ENCODE data around the gene ECI2. TPM values are rescaled to one million over a fixed set of nuclear protein-coding genes. Genes with fewer than 3 reads are reported as not detected.

ECI2 gene
- total RNA-seq, 1 donor from 2014 or later = 151 TPM

- intact Hi-C loops (cut with DNase I) = no loop called here
- ATAC-seq (ENCODE audit: poor library complexity) = no peak
- DNase-seq = no peak
These were observed 18.2 kb upstream of the ECI2 start for GRCh38 chr6:4153514-4153985.

- ATAC-seq (ENCODE audit: poor library complexity) (no peak), DNase-seq (no peak)
- intact Hi-C loops (cut with DNase I) = no loop called here
These were observed 9.7 kb upstream of the ECI2 start for GRCh38 chr6:4145083-4145482.

- intact Hi-C loops (cut with DNase I) = no loop called here
- no peak for DNase-seq
These were observed 3.9 kb upstream of the ECI2 start for GRCh38 chr6:4139272-4139671.

GRCh38 chr6:4138186-4138585, 2.8 kb upstream of the ECI2 start:
- ATAC-seq (ENCODE audit: poor library complexity) (no peak), DNase-seq (no peak)
- intact Hi-C loops (cut with DNase I) = no loop called here

More at GRCh38 chr6:4139272-4139671, 3.9 kb upstream of the ECI2 start:
- ATAC-seq (ENCODE audit: poor library complexity) = no peak

- intact Hi-C loops (cut with DNase I) = no loop called here
- ATAC-seq (ENCODE audit: poor library complexity) = no peak
- no peak for DNase-seq
These were observed 1.0 kb upstream of the ECI2 start for GRCh38 chr6:4136354-4136831.

GRCh38 chr6:4135665-4136353, 434 bp upstream of the ECI2 start:
- intact Hi-C loops (cut with DNase I) = no loop called here
- DNase-seq (peak; percentile 99), ATAC-seq (ENCODE audit: poor library complexity) (peak; percentile 96)

- ATAC-seq (ENCODE audit: poor library complexity) = no peak
- peak; percentile 50 for DNase-seq
- intact Hi-C loops (cut with DNase I) = no loop called here
These were observed 1.2 kb downstream of the ECI2 start for GRCh38 chr6:4133941-4134838.

- no peak for ATAC-seq (ENCODE audit: poor library complexity)
- intact Hi-C loops (cut with DNase I) = no loop called here
- DNase-seq = no peak
These were observed 4.9 kb downstream of the ECI2 start for GRCh38 chr6:4130357-4130987.

- intact Hi-C loops (cut with DNase I) = loop anchor here (10.0 kb wide), 1 partner anchor 65 kb away; no protein-coding TSS in a partner anchor
These were observed 5.9 kb downstream of the ECI2 start for GRCh38 chr6:4129446-4129845.

GRCh38 chr6:4128748-4129147, 6.6 kb downstream of the ECI2 start:
- intact Hi-C loops (cut with DNase I) = loop anchor here (10.0 kb wide), 1 partner anchor 64 kb away; no protein-coding TSS in a partner anchor
- DNase-seq (no peak), ATAC-seq (ENCODE audit: poor library complexity) (no peak)

More at GRCh38 chr6:4129446-4129845, 5.9 kb downstream of the ECI2 start:
- DNase-seq (no peak), ATAC-seq (ENCODE audit: poor library complexity) (no peak)

GRCh38 chr6:4128072-4128471, 7.3 kb downstream of the ECI2 start:
- no peak for ATAC-seq (ENCODE audit: poor library complexity)
- intact Hi-C loops (cut with DNase I) = loop anchor here (10.0 kb wide), 1 partner anchor 63 kb away; no protein-coding TSS in a partner anchor
- no peak for DNase-seq

GRCh38 chr6:4125933-4126864, 9.2 kb downstream of the ECI2 start:
- ATAC-seq (ENCODE audit: poor library complexity) = peak; percentile 63
- intact Hi-C loops (cut with DNase I) = loop anchor here (10.0 kb wide), 1 partner anchor 61 kb away; no protein-coding TSS in a partner anchor

GRCh38 chr6:4125500-4125899, 9.9 kb downstream of the ECI2 start:
- ATAC-seq (ENCODE audit: poor library complexity) (peak; percentile 20), DNase-seq (no peak)
- intact Hi-C loops (cut with DNase I) = loop anchor here (10.0 kb wide), 1 partner anchor 61 kb away; no protein-coding TSS in a partner anchor

More at GRCh38 chr6:4125933-4126864, 9.2 kb downstream of the ECI2 start:
- no peak for DNase-seq

GRCh38 chr6:4124351-4124750, 11.0 kb downstream of the ECI2 start:
- ATAC-seq (ENCODE audit: poor library complexity) = no peak
- DNase-seq = no peak
- intact Hi-C loops (cut with DNase I) = loop anchor here (10.0 kb wide), 1 partner anchor 60 kb away; no protein-coding TSS in a partner anchor

GRCh38 chr6:4115741-4116140, 19.6 kb downstream of the ECI2 start:
- ATAC-seq (ENCODE audit: poor library complexity) (no peak), DNase-seq (no peak)
- intact Hi-C loops (cut with DNase I) = no loop called here

- intact Hi-C loops (cut with DNase I) = no loop called here
- DNase-seq = no peak
- ATAC-seq (ENCODE audit: poor library complexity) = no peak
These were observed 21.3 kb downstream of the ECI2 start for GRCh38 chr6:4114123-4114522.

- ATAC-seq (ENCODE audit: poor library complexity) (no peak), DNase-seq (no peak)
- intact Hi-C loops (cut with DNase I) = no loop called here
These were observed 21.7 kb downstream of the ECI2 start for GRCh38 chr6:4113649-4114048.

GRCh38 chr6:4112366-4112765, 23.0 kb downstream of the ECI2 start:
- DNase-seq (no peak), ATAC-seq (ENCODE audit: poor library complexity) (no peak)
- intact Hi-C loops (cut with DNase I) = no loop called here
